CD14-positive monocyte (primary cell): ENCODE results near the gene EML1. TPM values are rescaled to one million over a fixed set of nuclear protein-coding genes. Genes with fewer than 3 reads are reported as not detected.
"Not testable (repeated sequence)": the region's sequence is repeated elsewhere in the genome, so short reads cannot be mapped to it uniquely, and the experiment has no call there.

Experiments
- DNase-seq, 3 donors: peaks; one replicate each; pipeline ENCODE4 v3.0.0-alpha.2; 2011 to 2022
- H2AFZ ChIP-seq: 2 replicates; pipeline ENCODE4 v1.6.0; 2012; ENCODE audit warnings: mild to moderate bottlenecking, low read depth, low read length, inconsistent platforms; ENCODE audit not compliant: insufficient read depth, poor library complexity, severe bottlenecking
- H3K27ac ChIP-seq, 2 donors: 1 replicate in 1 of 2; 2 replicates in 1 of 2; pipeline ENCODE4 v1.5.1; 2012 to 2013; ENCODE audit warnings: low read length in 2 of 2, control low read depth in 1 of 2, inconsistent platforms in 1 of 2, low read depth in 1 of 2, mild to moderate bottlenecking in 1 of 2
- H3K27me3 ChIP-seq, 2 donors: one replicate each; pipeline versions ENCODE4 v1.6.0 to v1.6.1; 2011 to 2013; ENCODE audit warnings: low read length in 2 of 2; ENCODE audit not compliant: control insufficient read depth in 2 of 2, insufficient read depth in 2 of 2
- H3K36me3 ChIP-seq, 2 donors: replicated peaks in 1 of 2; 1 replicate in 1 of 2; 2 replicates in 1 of 2; pipeline versions ENCODE4 v1.5.1 to v1.6.1; 2012 to 2013; ENCODE audit warnings: low read length in 2 of 2, control low read depth in 1 of 2, inconsistent platforms in 1 of 2, mild to moderate bottlenecking in 1 of 2; ENCODE audit not compliant: insufficient read depth in 2 of 2, control insufficient read depth in 1 of 2
- H3K4me1 ChIP-seq, 2 donors: 1 replicate in 1 of 2; 2 replicates in 1 of 2; pipeline versions ENCODE4 v1.5.1 to v1.6.1; 2012 to 2013; ENCODE audit warnings: low read length in 2 of 2, control low read depth in 1 of 2, inconsistent platforms in 1 of 2, mild to moderate bottlenecking in 1 of 2, moderate library complexity in 1 of 2; ENCODE audit not compliant: insufficient read depth in 2 of 2, control insufficient read depth in 1 of 2
- H3K4me2 ChIP-seq: replicated peaks from 2 replicates; pipeline ENCODE3; 2012; ENCODE audit warnings: low read length, moderate library complexity, mild to moderate bottlenecking; ENCODE audit not compliant: poor library complexity, severe bottlenecking; ENCODE audit errors: extremely low read depth
- H3K4me3 ChIP-seq, 3 experiments: fragments of 200-600 bp in 1 of 3; sonication (generic) in 1 of 3; replicated peaks in 1 of 3; 1 replicate in 2 of 3; 2 replicates in 1 of 3; pipeline ENCODE4 v1.5.1; 2011 to 2013; ENCODE audit warnings: low read length in 3 of 3, mild to moderate bottlenecking in 3 of 3, control low read depth in 2 of 3, low read depth in 2 of 3, inconsistent platforms in 1 of 3, moderate library complexity in 1 of 3
- H3K79me2 ChIP-seq: 2 replicates; pipeline ENCODE4 v1.6.0; 2012; ENCODE audit warnings: mild to moderate bottlenecking, control low read depth, inconsistent platforms, low read length, moderate library complexity; ENCODE audit not compliant: insufficient read depth
- H3K9ac ChIP-seq: 2 replicates; pipeline ENCODE4 v1.6.0; 2017; ENCODE audit warnings: low read length, mild to moderate bottlenecking; ENCODE audit not compliant: insufficient read depth, poor library complexity, severe bottlenecking
- H3K9me3 ChIP-seq, 2 donors: replicated peaks in 1 of 2; 1 replicate in 1 of 2; 2 replicates in 1 of 2; pipeline versions ENCODE4 v1.5.1 to v1.6.1; 2012 to 2013; ENCODE audit warnings: low read length in 2 of 2, control low read depth in 1 of 2; ENCODE audit not compliant: control insufficient read depth in 1 of 2, insufficient read depth in 1 of 2
- H4K20me1 ChIP-seq: 2 replicates; pipeline ENCODE4 v1.6.0; 2012; ENCODE audit warnings: mild to moderate bottlenecking, low read length, control low read depth, moderate library complexity; ENCODE audit not compliant: insufficient read depth
- H3K27ac Mint-ChIP-seq, 7 donors: one replicate each; pipeline ENCODE4 v1.8.0; 2020; ENCODE audit warnings: mild to moderate bottlenecking in 7 of 7, mixed read lengths in 7 of 7, moderate library complexity in 6 of 7, inconsistent platforms in 2 of 7
- H3K27me3 Mint-ChIP-seq, 3 donors: one replicate each; pipeline ENCODE4 v1.8.0; 2021 to 2022; ENCODE audit warnings: low read depth in 3 of 3, mild to moderate bottlenecking in 3 of 3, mixed read lengths in 3 of 3, moderate library complexity in 3 of 3, inconsistent platforms in 1 of 3
- H3K36me3 Mint-ChIP-seq, 2 donors: one replicate each; pipeline ENCODE4 v1.8.0; 2020; ENCODE audit warnings: mixed read lengths in 2 of 2, inconsistent platforms in 1 of 2, mild to moderate bottlenecking in 1 of 2
- H3K4me1 Mint-ChIP-seq: one replicate; pipeline ENCODE4 v1.8.0; 2020; ENCODE audit warnings: mild to moderate bottlenecking, mixed read lengths
- H3K4me3 Mint-ChIP-seq, 2 donors: one replicate each; pipeline ENCODE4 v1.8.0; 2020; ENCODE audit warnings: mild to moderate bottlenecking in 2 of 2, mixed read lengths in 2 of 2, moderate library complexity in 1 of 2
- H3K9me3 Mint-ChIP-seq, 7 donors: one replicate each; pipeline ENCODE4 v1.8.0; 2020 to 2022; ENCODE audit warnings: mixed read lengths in 7 of 7, mild to moderate bottlenecking in 6 of 7, moderate library complexity in 6 of 7, inconsistent platforms in 2 of 7
- WGBS: methylation state at CpG from one replicate; pipeline ENCODE4 v1.1.5; 2013; ENCODE audit warnings: missing lambda C conversion rate; ENCODE audit not compliant: insufficient coverage; 5-methylcytosine and 5-hydroxymethylcytosine counted together
- intact Hi-C, 2 donors: fragments of 100-400 bp; cut with micrococcal nuclease; formaldehyde crosslinking; loops; one replicate each; pipeline versions ENCODE4 v1.15.0 to v1.15.1; 2023
- polyA plus RNA-seq, 3 donors: library from polyadenylated mRNA; depleted of rRNA in 1 of 3; unstranded in 2 of 3; stranded (reverse) in 1 of 3; fragments of 300-500 nt in 2 of 3; fragments of >200 nt in 1 of 3; fragmentation: Illumina TruSeq in 2 of 3; gene quantifications; 1 replicate in 2 of 3; 2 replicates in 1 of 3; pipeline ENCODE4 v1.2.3, GENCODE V29; 2012 to 2021
- TF ChIP-seq, protein P1 (sequence below): fragments of 200-600 bp; IDR thresholded peaks from one replicate; pipeline ENCODE4 v1.8.0; 2022; ENCODE audit warnings: antibody characterized with exemption, mild to moderate bottlenecking

Gene EML1
- polyA plus RNA-seq, 3 donors, result not detected

DNA sequence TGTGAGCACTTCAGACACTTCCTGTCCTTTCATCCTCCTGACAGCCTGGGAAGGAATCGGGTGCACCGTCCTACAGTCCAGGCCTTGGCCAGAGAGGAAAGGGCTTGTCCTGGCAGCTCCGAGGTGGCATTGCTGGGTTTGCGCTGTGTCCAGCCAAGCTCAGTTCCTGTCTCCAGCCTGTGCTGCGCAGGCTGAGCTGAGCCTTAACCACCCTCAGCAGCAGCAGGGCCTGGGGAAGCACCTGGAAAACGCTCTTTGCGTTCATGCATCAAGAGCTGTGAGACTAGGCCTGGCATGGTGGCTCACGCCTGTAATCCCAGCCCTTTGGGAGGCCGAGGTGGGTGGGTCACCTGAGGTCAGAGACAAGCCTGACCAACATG is 33.7 kb upstream of the EML1 start:
- Histone ChIP-seq H3K4me3 (no peak overlapping the region), H3K36me3 (no peaks in the 10 kb centered on the region), H2AFZ (no peak overlapping the region), H3K9me3 (no peaks in the 10 kb centered on the region), H3K79me2 (no peaks in the 10 kb centered on the region), H3K4me2 (no peak overlapping the region), H3K27ac (no peak overlapping the region), H3K9ac (no peak overlapping the region), H3K4me1 (no peaks in the 10 kb centered on the region), H4K20me1 (no peaks in the 10 kb centered on the region), H3K27me3 (no peaks in the 10 kb centered on the region)
- no peak for DNase-seq
- intact Hi-C loops, result no loop called here
- TF ChIP-seq, protein P1, sequence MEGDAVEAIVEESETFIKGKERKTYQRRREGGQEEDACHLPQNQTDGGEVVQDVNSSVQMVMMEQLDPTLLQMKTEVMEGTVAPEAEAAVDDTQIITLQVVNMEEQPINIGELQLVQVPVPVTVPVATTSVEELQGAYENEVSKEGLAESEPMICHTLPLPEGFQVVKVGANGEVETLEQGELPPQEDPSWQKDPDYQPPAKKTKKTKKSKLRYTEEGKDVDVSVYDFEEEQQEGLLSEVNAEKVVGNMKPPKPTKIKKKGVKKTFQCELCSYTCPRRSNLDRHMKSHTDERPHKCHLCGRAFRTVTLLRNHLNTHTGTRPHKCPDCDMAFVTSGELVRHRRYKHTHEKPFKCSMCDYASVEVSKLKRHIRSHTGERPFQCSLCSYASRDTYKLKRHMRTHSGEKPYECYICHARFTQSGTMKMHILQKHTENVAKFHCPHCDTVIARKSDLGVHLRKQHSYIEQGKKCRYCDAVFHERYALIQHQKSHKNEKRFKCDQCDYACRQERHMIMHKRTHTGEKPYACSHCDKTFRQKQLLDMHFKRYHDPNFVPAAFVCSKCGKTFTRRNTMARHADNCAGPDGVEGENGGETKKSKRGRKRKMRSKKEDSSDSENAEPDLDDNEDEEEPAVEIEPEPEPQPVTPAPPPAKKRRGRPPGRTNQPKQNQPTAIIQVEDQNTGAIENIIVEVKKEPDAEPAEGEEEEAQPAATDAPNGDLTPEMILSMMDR, result no peak
- Mint-ChIP-seq H3K9me3 (peaks cover 0 to 2% (median 0%) of the 10 kb centered on the region in 7 donors), H3K27ac (peak overlapping the region in 1 of 7 donors; percentile 19), H3K27me3 (peaks cover 5 to 8% (median 7%) of the 10 kb centered on the region in 3 donors), H3K4me1 (no peaks in the 10 kb centered on the region), H3K36me3 (no peaks in the 10 kb centered on the region), H3K4me3 (no peak overlapping the region)
- 78% methylated on average over 8 of the region's 9 CpGs for WGBS

DNA sequence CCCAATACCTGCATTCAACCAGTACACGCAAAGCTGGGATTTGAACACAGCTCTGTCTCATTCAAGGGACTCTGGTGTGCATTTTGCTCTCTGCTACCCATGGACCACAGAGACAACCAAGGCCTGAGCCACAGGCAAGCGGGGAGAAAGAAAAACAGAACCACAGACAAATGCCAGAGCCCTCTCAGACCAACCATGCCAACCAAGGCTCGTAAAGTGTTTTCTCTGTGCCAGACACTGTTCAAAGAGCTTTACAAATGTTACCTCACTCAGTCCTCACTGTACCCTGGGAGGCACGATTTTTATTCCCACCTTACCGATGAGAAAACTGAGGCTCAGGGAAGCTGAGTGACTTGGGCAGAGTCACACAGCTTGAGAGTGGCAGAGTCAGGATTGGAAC is 32.4 kb upstream of the EML1 start:
- H3K27me3 ChIP-seq, result no peaks in the 10 kb centered on the region
- H3K36me3 Mint-ChIP-seq, result no peaks in the 10 kb centered on the region
- no peak overlapping the region for H3K4me3 Mint-ChIP-seq
- no peak for DNase-seq
- H3K4me2 ChIP-seq, result no peak overlapping the region
- H3K9ac ChIP-seq, result no peak overlapping the region
- no peak overlapping the region for H3K27ac Mint-ChIP-seq
- 93% methylated on average over 5 of the region's 5 CpGs for WGBS
- intact Hi-C loops, result no loop called here
- no peak overlapping the region for H3K4me3 ChIP-seq
- peaks cover 5 to 9% (median 8%) of the 10 kb centered on the region in 3 donors for H3K27me3 Mint-ChIP-seq
- peaks cover 0 to 2% (median 0%) of the 10 kb centered on the region in 7 donors for H3K9me3 Mint-ChIP-seq
- no peaks in the 10 kb centered on the region for H3K79me2 ChIP-seq
- no peaks in the 10 kb centered on the region for H3K9me3 ChIP-seq
- H3K4me1 ChIP-seq, result no peaks in the 10 kb centered on the region
- TF ChIP-seq, protein P1, result no peak
- H3K4me1 Mint-ChIP-seq, result no peaks in the 10 kb centered on the region
- H3K36me3 ChIP-seq, result no peaks in the 10 kb centered on the region
- no peak overlapping the region for H3K27ac ChIP-seq
- no peaks in the 10 kb centered on the region for H4K20me1 ChIP-seq
- no peak overlapping the region for H2AFZ ChIP-seq

DNA sequence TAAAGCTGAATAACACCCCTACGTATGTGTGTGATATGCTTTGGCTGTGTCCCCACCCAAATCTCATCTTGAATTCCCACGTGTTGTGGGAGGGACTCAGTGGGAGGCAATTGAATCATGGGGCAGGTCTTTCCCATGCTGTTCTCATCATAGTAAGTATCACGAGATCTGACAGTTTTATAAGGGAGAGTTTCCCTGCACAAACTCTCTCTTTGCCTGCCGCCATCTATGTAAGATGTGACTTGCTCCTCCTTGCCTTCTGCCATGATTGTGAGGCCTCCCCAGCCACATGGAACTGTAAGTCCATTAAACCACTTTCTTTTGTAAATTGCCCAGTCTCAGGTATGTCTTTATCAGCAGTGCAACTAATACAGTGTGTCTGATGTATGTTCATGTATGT is 30.3 kb upstream of the EML1 start:
- H4K20me1 ChIP-seq, H3K36me3 ChIP-seq, H3K9me3 ChIP-seq, H3K4me2 ChIP-seq, H3K9me3 Mint-ChIP-seq, H3K4me1 Mint-ChIP-seq, H3K27ac Mint-ChIP-seq, intact Hi-C loops, H3K79me2 ChIP-seq, H3K27ac ChIP-seq, DNase-seq, H3K27me3 Mint-ChIP-seq, H3K4me1 ChIP-seq, H3K36me3 Mint-ChIP-seq, H3K4me3 ChIP-seq, H3K9ac ChIP-seq, H3K27me3 ChIP-seq, H3K4me3 Mint-ChIP-seq, H2AFZ ChIP-seq: not testable (repeated sequence)
- WGBS, result 88% methylated on average over 1 of the region's 4 CpGs
